HFF-Myc (cell line): ENCODE data around the gene CAPN5.

ENCODE experiments used
- DNase-seq: peaks from one replicate; pipeline ENCODE4 v3.0.0-alpha.2; 2011; ENCODE audit warnings: low read depth; ENCODE audit errors: extremely low read depth
- H3K4me3 ChIP-seq: replicated peaks from 2 replicates; pipeline ENCODE4 v1.5.1; 2011; ENCODE audit warnings: low read depth, mild to moderate bottlenecking, control low read depth, low read length
- TF ChIP-seq, protein P1 (sequence below): IDR thresholded peaks from 2 replicates; pipeline ENCODE4 v1.5.1; 2012; ENCODE audit warnings: mild to moderate bottlenecking, low read depth, low read length, control low read depth; ENCODE audit errors: missing control alignments

The CAPN5 gene

DNA sequence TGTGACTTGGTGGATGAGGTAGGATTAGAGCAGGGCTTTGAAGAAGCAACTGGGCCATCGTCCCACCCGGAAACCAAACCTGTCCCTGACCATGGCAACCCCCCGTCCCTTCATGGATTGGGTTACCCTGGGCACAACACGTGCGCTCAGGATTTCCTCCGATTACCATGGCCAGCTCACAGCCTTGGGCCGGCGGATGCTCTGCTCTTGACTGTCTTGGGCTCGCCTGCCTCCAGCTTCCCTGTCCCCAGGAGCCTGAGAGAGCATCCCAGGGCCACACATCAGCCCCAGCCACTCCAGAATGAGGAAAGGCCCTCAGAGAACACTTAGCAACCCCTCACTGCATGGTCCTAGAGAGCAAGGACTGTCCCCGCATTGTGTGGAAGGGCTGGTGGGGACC, 84.1 kb downstream of the CAPN5 start:
- no peak for DNase-seq
- TF ChIP-seq, protein P1, sequence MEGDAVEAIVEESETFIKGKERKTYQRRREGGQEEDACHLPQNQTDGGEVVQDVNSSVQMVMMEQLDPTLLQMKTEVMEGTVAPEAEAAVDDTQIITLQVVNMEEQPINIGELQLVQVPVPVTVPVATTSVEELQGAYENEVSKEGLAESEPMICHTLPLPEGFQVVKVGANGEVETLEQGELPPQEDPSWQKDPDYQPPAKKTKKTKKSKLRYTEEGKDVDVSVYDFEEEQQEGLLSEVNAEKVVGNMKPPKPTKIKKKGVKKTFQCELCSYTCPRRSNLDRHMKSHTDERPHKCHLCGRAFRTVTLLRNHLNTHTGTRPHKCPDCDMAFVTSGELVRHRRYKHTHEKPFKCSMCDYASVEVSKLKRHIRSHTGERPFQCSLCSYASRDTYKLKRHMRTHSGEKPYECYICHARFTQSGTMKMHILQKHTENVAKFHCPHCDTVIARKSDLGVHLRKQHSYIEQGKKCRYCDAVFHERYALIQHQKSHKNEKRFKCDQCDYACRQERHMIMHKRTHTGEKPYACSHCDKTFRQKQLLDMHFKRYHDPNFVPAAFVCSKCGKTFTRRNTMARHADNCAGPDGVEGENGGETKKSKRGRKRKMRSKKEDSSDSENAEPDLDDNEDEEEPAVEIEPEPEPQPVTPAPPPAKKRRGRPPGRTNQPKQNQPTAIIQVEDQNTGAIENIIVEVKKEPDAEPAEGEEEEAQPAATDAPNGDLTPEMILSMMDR: no peak
- H3K4me3 ChIP-seq: no peak overlapping the region

- TF ChIP-seq, protein P1: no peak
- no peak overlapping the region for H3K4me3 ChIP-seq
- DNase-seq: no peak
Observed at GRCh38 chr11:77151804-77152509, 85.2 kb downstream of the CAPN5 start.

- DNase-seq: no peak
Observed at GRCh38 chr11:77152846-77153245, 86.1 kb downstream of the CAPN5 start.

GRCh38 chr11:77153276-77154185, 86.8 kb downstream of the CAPN5 start:
- no peak overlapping the region for H3K4me3 ChIP-seq
- TF ChIP-seq, protein P1: no peak
- DNase-seq: no peak

More at GRCh38 chr11:77152846-77153245, 86.1 kb downstream of the CAPN5 start:
- TF ChIP-seq, protein P1: no peak
- H3K4me3 ChIP-seq: no peak overlapping the region

DNA sequence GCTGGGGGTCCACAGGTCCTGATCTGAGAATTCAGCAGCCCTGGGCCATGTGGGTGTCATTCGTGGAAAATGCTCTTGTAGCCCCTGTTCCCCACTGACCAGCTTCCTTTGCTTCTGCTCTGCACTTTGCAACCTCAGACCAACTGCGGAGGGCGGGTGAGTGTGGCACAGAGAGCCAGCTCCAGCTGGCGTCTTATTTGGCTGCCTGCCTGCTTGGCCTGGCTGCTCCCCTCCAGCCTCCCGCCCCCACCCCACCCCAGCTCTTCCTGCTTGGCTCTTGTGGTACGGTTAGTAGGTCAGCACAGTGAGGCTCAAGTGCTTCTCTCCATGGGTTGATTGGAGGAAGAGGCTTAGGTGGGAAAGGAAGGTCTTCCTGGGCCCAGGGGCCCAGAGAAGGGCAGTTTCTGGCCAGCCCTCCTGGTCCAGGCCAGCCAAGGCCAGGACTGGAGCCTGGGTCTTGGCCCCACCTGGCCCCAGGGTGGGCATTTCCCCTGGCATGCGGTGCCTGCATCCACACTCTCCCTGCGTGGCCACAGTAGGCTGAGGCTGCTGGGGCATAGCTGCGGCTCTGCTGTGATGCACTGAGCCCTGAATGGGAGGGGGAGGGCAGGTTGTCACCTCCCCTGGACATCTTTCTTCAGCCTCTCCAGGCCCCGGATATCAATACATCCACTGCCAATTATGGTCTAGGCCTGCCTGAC, 87.8 kb downstream of the CAPN5 start:
- TF ChIP-seq, protein P1: no peak
- no peak for DNase-seq
- no peak overlapping the region for H3K4me3 ChIP-seq

GRCh38 chr11:77155082-77155475, 88.3 kb downstream of the CAPN5 start:
- TF ChIP-seq, protein P1: no peak
- no peak for DNase-seq
- no peak overlapping the region for H3K4me3 ChIP-seq
